Measurements from ENCODE around the gene ZBTB17. TPM values are rescaled to one million over a fixed set of nuclear protein-coding genes. Genes with fewer than 3 reads are reported as not detected.

Gene ZBTB17
- total RNA-seq, 2 donors from 2014 or later, result 14.8 to 27.5 TPM

- H3K27ac ChIP-seq, result no peak overlapping the region
- no peaks in the 10 kb centered on the region for H3K27me3 ChIP-seq
- no peaks in the 10 kb centered on the region for H3K9me3 ChIP-seq
- no peak overlapping the region for H3K4me3 ChIP-seq
- peaks cover 0 to 13% of the 10 kb centered on the region in 2 donors for H3K4me1 ChIP-seq
- TF ChIP-seq CTCF (IDR thresholded peaks at IDR 0.05), result no peak
- no peak for DNase-seq (ENCODE audit: low spot score)
- peaks cover 95% of the 10 kb centered on the region for H3K36me3 ChIP-seq
These were observed 39.9 kb downstream of the ZBTB17 start for GRCh38 chr1:15936025-15936424.

- peaks cover 0 to 13% of the 10 kb centered on the region in 2 donors for H3K4me1 ChIP-seq
- no peaks in the 10 kb centered on the region for H3K27me3 ChIP-seq
- no peak for TF ChIP-seq CTCF (IDR thresholded peaks at IDR 0.05)
- peaks cover 95% of the 10 kb centered on the region for H3K36me3 ChIP-seq
- no peaks in the 10 kb centered on the region for H3K9me3 ChIP-seq
- no peak for DNase-seq (ENCODE audit: low spot score)
- H3K27ac ChIP-seq, result no peak overlapping the region
- H3K4me3 ChIP-seq, result no peak overlapping the region
These were observed 40.6 kb downstream of the ZBTB17 start for GRCh38 chr1:15935056-15935950.

GRCh38 chr1:15934211-15935055, 41.5 kb downstream of the ZBTB17 start:
- no peak overlapping the region for H3K4me3 ChIP-seq
- H3K9me3 ChIP-seq, result no peaks in the 10 kb centered on the region
- no peak overlapping the region for H3K27ac ChIP-seq
- H3K4me1 ChIP-seq, result peaks cover 0 to 9% of the 10 kb centered on the region in 2 donors
- no peak for DNase-seq (ENCODE audit: low spot score)
- no peak for TF ChIP-seq CTCF (IDR thresholded peaks at IDR 0.05)
- H3K27me3 ChIP-seq, result no peaks in the 10 kb centered on the region
- peaks cover 95% of the 10 kb centered on the region for H3K36me3 ChIP-seq

- Histone ChIP-seq H3K27me3 (no peaks in the 10 kb centered on the region), H3K9me3 (no peaks in the 10 kb centered on the region), H3K4me1 (peaks cover 0 to 2% of the 10 kb centered on the region in 2 donors), H3K4me3 (no peak overlapping the region), H3K27ac (no peak overlapping the region), H3K36me3 (peaks cover 95% of the 10 kb centered on the region)
- TF ChIP-seq CTCF (IDR thresholded peaks at IDR 0.05), result no peak
- no peak for DNase-seq (ENCODE audit: low spot score)
These were observed 42.2 kb downstream of the ZBTB17 start for GRCh38 chr1:15933684-15934083.

GRCh38 chr1:15932612-15933011, 43.3 kb downstream of the ZBTB17 start:
- no peak for TF ChIP-seq CTCF (IDR thresholded peaks at IDR 0.05)
- Histone ChIP-seq H3K27me3 (no peaks in the 10 kb centered on the region), H3K9me3 (no peaks in the 10 kb centered on the region), H3K27ac (no peak overlapping the region), H3K36me3 (peaks cover 95% of the 10 kb centered on the region), H3K4me1 (no peaks in the 10 kb centered on the region), H3K4me3 (no peak overlapping the region)
- no peak for DNase-seq (ENCODE audit: low spot score)

All from right atrium auricular region (tissue), 2 donors.